Measurements from ENCODE around the gene MAB21L3.

DNA sequence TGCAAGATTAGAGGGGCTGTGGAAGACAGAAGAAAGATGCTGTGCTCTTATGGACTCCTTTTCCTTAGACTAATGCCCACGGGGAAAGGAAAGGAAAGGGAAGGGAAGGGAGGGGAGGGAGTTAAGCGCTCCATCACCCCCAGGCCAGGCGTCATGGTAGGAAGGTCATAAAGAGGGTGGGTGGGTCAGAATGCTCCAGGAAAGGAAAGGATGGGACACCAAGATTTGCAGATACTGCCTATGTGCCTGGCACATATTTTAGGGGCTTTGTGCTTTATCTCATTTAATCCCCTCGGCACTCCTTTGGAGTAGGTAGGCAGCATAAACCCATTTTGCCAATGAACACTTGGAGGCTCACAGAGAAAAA is 41.4 kb downstream of the MAB21L3 start:
- TF ChIP-seq, protein P1, sequence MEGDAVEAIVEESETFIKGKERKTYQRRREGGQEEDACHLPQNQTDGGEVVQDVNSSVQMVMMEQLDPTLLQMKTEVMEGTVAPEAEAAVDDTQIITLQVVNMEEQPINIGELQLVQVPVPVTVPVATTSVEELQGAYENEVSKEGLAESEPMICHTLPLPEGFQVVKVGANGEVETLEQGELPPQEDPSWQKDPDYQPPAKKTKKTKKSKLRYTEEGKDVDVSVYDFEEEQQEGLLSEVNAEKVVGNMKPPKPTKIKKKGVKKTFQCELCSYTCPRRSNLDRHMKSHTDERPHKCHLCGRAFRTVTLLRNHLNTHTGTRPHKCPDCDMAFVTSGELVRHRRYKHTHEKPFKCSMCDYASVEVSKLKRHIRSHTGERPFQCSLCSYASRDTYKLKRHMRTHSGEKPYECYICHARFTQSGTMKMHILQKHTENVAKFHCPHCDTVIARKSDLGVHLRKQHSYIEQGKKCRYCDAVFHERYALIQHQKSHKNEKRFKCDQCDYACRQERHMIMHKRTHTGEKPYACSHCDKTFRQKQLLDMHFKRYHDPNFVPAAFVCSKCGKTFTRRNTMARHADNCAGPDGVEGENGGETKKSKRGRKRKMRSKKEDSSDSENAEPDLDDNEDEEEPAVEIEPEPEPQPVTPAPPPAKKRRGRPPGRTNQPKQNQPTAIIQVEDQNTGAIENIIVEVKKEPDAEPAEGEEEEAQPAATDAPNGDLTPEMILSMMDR (IDR thresholded peaks at IDR 0.05): no peak
- TF ChIP-seq POLR2A (IDR thresholded peaks at IDR 0.05; ENCODE audit: low read depth): no peak
- TF ChIP-seq POLR2AphosphoS5 (IDR thresholded peaks at IDR 0.05): no peak

Measured in esophagus muscularis mucosa (tissue), 3 donors.